OCI-LY1 (cell line): ENCODE data around the gene COG4.

ENCODE experiments used
- H2AFZ ChIP-seq: fragments of 200-600 bp; sonication (generic), shearing (Covaris generic); 2 replicates; pipeline ENCODE4 v1.6.0; 2014; ENCODE audit warnings: antibody characterized with exemption, mild to moderate bottlenecking, low read length
- H3F3A ChIP-seq: fragments of 200-600 bp; sonication (generic), shearing (Covaris generic); 2 replicates; pipeline ENCODE4 v1.6.0; 2014; ENCODE audit warnings: mild to moderate bottlenecking, antibody characterized with exemption, low read length, moderate library complexity; ENCODE audit not compliant: insufficient read depth
- H3K27ac ChIP-seq: fragments of 200-600 bp; sonication (generic); 2 replicates; pipeline ENCODE4 v1.5.1; 2014; ENCODE audit warnings: low read length, mixed run types, mild to moderate bottlenecking, low read depth; ENCODE audit not compliant: poor library complexity, severe bottlenecking
- H3K27me3 ChIP-seq: fragments of 200-600 bp; sonication (generic); 2 replicates; pipeline ENCODE4 v1.6.0; 2014; ENCODE audit warnings: antibody characterized with exemption, mild to moderate bottlenecking, low read length, moderate library complexity; ENCODE audit not compliant: insufficient read depth
- H3K36me3 ChIP-seq: fragments of 200-600 bp; sonication (generic); 2 replicates; pipeline ENCODE4 v1.6.1; 2014; ENCODE audit warnings: mild to moderate bottlenecking, antibody characterized with exemption, low read length, moderate library complexity, mixed read lengths; ENCODE audit not compliant: insufficient read depth
- H3K4me1 ChIP-seq: fragments of 200-600 bp; sonication (generic); 2 replicates; pipeline ENCODE4 v1.5.1; 2014; ENCODE audit warnings: mild to moderate bottlenecking, low read length, moderate library complexity; ENCODE audit not compliant: insufficient read depth, severe bottlenecking
- H3K4me2 ChIP-seq: fragments of 200-600 bp; sonication (generic), shearing (Covaris generic); 2 replicates; pipeline ENCODE4 v1.6.1; 2014; ENCODE audit warnings: low read length
- H3K4me3 ChIP-seq: fragments of 200-600 bp; sonication (generic); 2 replicates; pipeline ENCODE4 v1.5.1; 2014; ENCODE audit warnings: low read length, low read depth, mild to moderate bottlenecking, mixed read lengths; ENCODE audit not compliant: poor library complexity, severe bottlenecking
- H3K79me2 ChIP-seq: fragments of 200-600 bp; shearing (Covaris generic); 2 replicates; pipeline ENCODE4 v1.6.1; 2016; ENCODE audit warnings: mixed run types, low read length, mixed read lengths; ENCODE audit not compliant: insufficient read depth
- H3K9ac ChIP-seq: fragments of 200-600 bp; sonication (generic), shearing (Covaris generic); 2 replicates; pipeline ENCODE4 v1.6.1; 2014; ENCODE audit warnings: mild to moderate bottlenecking, low read length, mixed read lengths
- H3K9me2 ChIP-seq: fragments of 200-600 bp; sonication (generic), shearing (Covaris generic); 2 replicates; pipeline ENCODE4 v1.6.1; 2014; ENCODE audit warnings: low read depth, mild to moderate bottlenecking, low read length, mixed read lengths
- H3K9me3 ChIP-seq: fragments of 200-600 bp; shearing (Covaris generic); 2 replicates; pipeline ENCODE4 v1.6.1; 2014; ENCODE audit warnings: low read length, mixed read lengths
- H4K20me1 ChIP-seq: fragments of 200-600 bp; sonication (generic), shearing (Covaris generic); 2 replicates; pipeline ENCODE4 v1.6.0; 2016; ENCODE audit warnings: mild to moderate bottlenecking, low read length; ENCODE audit not compliant: insufficient read depth
- CTCF ChIP-seq: fragments of 200-600 bp; sonication (generic), shearing (Covaris generic); IDR thresholded peaks from 2 replicates; pipeline ENCODE4 v1.5.1; 2017; ENCODE audit warnings: mild to moderate bottlenecking, antibody characterized with exemption, low read length, moderate library complexity, mixed read lengths
- EZH2 ChIP-seq: fragments of 200-600 bp; sonication (generic), shearing (Covaris generic); IDR thresholded peaks from 2 replicates; pipeline ENCODE4 v1.8.0; 2017; ENCODE audit warnings: borderline replicate concordance, mixed run types, mild to moderate bottlenecking, antibody characterized with exemption, low read length, moderate library complexity, mixed read lengths

The COG4 gene

GRCh38 chr16:70548936-70549335 is 25.6 kb upstream of the COG4 start:
- Histone ChIP-seq H2AFZ (no peak overlapping the region), H3K9me3 (no peaks in the 10 kb centered on the region), H3K4me1 (no peaks in the 10 kb centered on the region), H4K20me1 (peaks cover 13% of the 10 kb centered on the region), H3K9ac (no peak overlapping the region), H3K4me2 (no peak overlapping the region), H3K9me2 (no peaks in the 10 kb centered on the region), H3K36me3 (peaks cover 99% of the 10 kb centered on the region), H3F3A (0 out of 2 replicates have a peak, but pooled peaks cover 2% of the 10 kb centered on the region), H3K4me3 (no peak overlapping the region), H3K27me3 (no peaks in the 10 kb centered on the region), H3K79me2 (peaks cover 28% of the 10 kb centered on the region; the same call in 1 of the 2 replicates), H3K27ac (no peak overlapping the region)
- TF ChIP-seq CTCF: no peak
- no peak for TF ChIP-seq EZH2

DNA sequence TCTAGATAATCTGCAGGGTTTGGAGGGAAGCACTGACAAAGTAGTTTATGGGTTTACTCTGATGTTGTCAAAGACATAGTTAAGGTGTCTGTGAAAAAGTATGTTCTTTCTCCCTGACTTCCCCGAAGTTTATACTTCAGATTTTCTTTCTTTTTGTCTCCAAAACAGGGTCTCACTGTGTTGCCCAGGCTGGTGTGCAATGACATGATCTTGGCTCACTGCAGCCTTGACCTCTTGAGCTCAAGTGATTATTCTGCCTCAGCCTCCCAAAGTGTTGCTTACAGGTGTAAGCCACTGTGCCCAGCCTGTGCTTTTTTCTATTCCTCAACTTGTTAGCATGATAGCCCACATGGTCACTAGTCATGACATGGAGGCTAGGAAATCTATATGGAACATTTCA is 21.2 kb upstream of the COG4 start:
- Histone ChIP-seq H3K4me2 (no peak overlapping the region), H3K9ac (no peak overlapping the region), H3K9me3 (no peaks in the 10 kb centered on the region), H3F3A (no peaks in the 10 kb centered on the region), H3K4me1 (no peaks in the 10 kb centered on the region), H3K4me3 (no peak overlapping the region), H3K9me2 (no peaks in the 10 kb centered on the region), H3K79me2 (peaks cover 26% of the 10 kb centered on the region; the same call in 1 of the 2 replicates), H3K27me3 (no peaks in the 10 kb centered on the region), H3K36me3 (peaks cover 99% of the 10 kb centered on the region), H2AFZ (no peak overlapping the region), H4K20me1 (peaks cover 6% of the 10 kb centered on the region; the same call in 1 of the 2 replicates), H3K27ac (no peak overlapping the region)
- TF ChIP-seq EZH2 (no peak), CTCF (no peak)

DNA sequence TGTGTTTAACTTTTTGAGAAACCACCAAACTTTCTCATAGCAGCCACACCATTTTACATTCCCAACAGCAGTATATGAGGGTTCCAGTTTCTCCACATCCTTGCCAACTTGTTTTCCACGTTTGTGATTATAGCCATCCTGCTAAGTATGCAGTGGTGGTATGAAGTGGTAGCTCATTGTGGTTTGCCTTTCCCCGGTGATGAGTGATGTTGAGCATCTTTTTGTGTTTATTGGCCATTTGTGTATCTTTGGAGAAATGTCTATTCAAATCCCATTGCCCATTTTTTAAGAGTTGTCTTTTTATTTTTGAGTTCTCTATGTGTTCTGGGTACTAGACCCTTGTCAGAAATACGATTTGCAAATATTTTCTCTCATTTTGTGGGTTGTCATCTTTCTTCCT is 17.6 kb upstream of the COG4 start:
- Histone ChIP-seq H3K27ac (no peak overlapping the region), H3K36me3 (peaks cover 97% of the 10 kb centered on the region), H3K9ac (no peak overlapping the region), H4K20me1 (peaks cover 6% of the 10 kb centered on the region), H3K4me3 (no peak overlapping the region), H3K9me3 (no peaks in the 10 kb centered on the region), H3F3A (no peaks in the 10 kb centered on the region), H3K79me2 (peaks cover 40% of the 10 kb centered on the region), H2AFZ (no peak overlapping the region), H3K27me3 (no peaks in the 10 kb centered on the region), H3K9me2 (no peaks in the 10 kb centered on the region), H3K4me1 (no peaks in the 10 kb centered on the region), H3K4me2 (no peak overlapping the region)
- TF ChIP-seq EZH2 (no peak), CTCF (no peak)
